MM.1S (cell line): ENCODE data around the gene EXOC4.

Source experiments
- CTCF ChIP-seq: fragments of 300-600 bp; sonication (generic); IDR thresholded peaks from 2 replicates; pipeline ENCODE4 v1.5.1; 2016; ENCODE audit warnings: antibody characterized with exemption, low read length, mixed read lengths
- EZH2 ChIP-seq: fragments of 300-600 bp; sonication (generic); optimal IDR thresholded peaks from 2 replicates; pipeline ENCODE3; 2017; ENCODE audit warnings: low read depth, mild to moderate bottlenecking, antibody characterized with exemption, low read length, mixed read lengths
- EZH2phosphoT487 ChIP-seq: fragments of 300-600 bp; sonication (generic); IDR thresholded peaks from 2 replicates; pipeline ENCODE4 v1.6.1; 2018; ENCODE audit warnings: antibody characterized with exemption, low read length

GRCh38 chr7:134047675-134048074 is 794.8 kb downstream of the EXOC4 start:
- no peak for TF ChIP-seq CTCF
- no peak for TF ChIP-seq EZH2
- no peak for TF ChIP-seq EZH2phosphoT487
